Loucy (cell line): Measurements from ENCODE around the gene RBM19.
"Not testable (repeated sequence)": the region's sequence is repeated elsewhere in the genome, so short reads cannot be mapped to it uniquely, and the experiment has no call there.

ENCODE experiments used
- H2AFZ ChIP-seq: fragments of 200-600 bp; sonication (generic); 2 replicates; pipeline ENCODE4 v1.6.0; 2016; ENCODE audit warnings: antibody characterized with exemption, mild to moderate bottlenecking, low read length, moderate library complexity
- H3F3A ChIP-seq: fragments of 200-600 bp; 2 replicates; pipeline ENCODE4 v1.6.0; 2016; ENCODE audit warnings: antibody characterized with exemption, low read depth, mild to moderate bottlenecking
- H3K27me3 ChIP-seq: fragments of 200-600 bp; sonication (generic); 2 replicates; pipeline ENCODE4 v1.6.1; 2014; ENCODE audit warnings: low read length, mild to moderate bottlenecking; ENCODE audit not compliant: insufficient read depth, poor library complexity, severe bottlenecking
- H3K36me3 ChIP-seq: fragments of 200-600 bp; sonication (generic); 2 replicates; pipeline ENCODE4 v1.6.1; 2016; ENCODE audit warnings: low read length; ENCODE audit not compliant: insufficient read depth
- H3K4me1 ChIP-seq: fragments of 200-600 bp; sonication (generic); 2 replicates; pipeline ENCODE4 v1.5.1; 2014; ENCODE audit warnings: low read length, mild to moderate bottlenecking; ENCODE audit not compliant: insufficient read depth, poor library complexity, severe bottlenecking
- H3K4me2 ChIP-seq: fragments of 200-600 bp; sonication (generic); 2 replicates; pipeline ENCODE4 v1.6.0; 2014; ENCODE audit warnings: antibody characterized with exemption, low read length, low read depth, mild to moderate bottlenecking; ENCODE audit not compliant: poor library complexity, severe bottlenecking
- H3K4me3 ChIP-seq: fragments of 200-600 bp; sonication (generic); 2 replicates; pipeline ENCODE4 v1.5.1; 2014; ENCODE audit warnings: low read length, mild to moderate bottlenecking, mixed read lengths; ENCODE audit not compliant: poor library complexity, severe bottlenecking
- H3K79me2 ChIP-seq: fragments of 200-600 bp; sonication (generic); 2 replicates; pipeline ENCODE4 v1.6.1; 2014; ENCODE audit warnings: low read length; ENCODE audit not compliant: insufficient read depth
- H3K9ac ChIP-seq: fragments of 200-600 bp; sonication (generic); 2 replicates; pipeline ENCODE4 v1.6.0; 2014; ENCODE audit warnings: mild to moderate bottlenecking, low read depth, low read length, moderate library complexity; ENCODE audit not compliant: poor library complexity, severe bottlenecking
- H3K9me2 ChIP-seq: fragments of 200-600 bp; sonication (generic); replicated peaks from 2 replicates; pipeline ENCODE4 v1.6.1; 2016; ENCODE audit warnings: low read depth, low read length, mixed read lengths
- H3K9me3 ChIP-seq: fragments of 200-600 bp; sonication (generic); 2 replicates; pipeline ENCODE4 v1.6.1; 2014; ENCODE audit warnings: mild to moderate bottlenecking, antibody characterized with exemption, low read length, low read depth; ENCODE audit not compliant: insufficient read depth
- H4K20me1 ChIP-seq: fragments of 200-600 bp; sonication (generic); 2 replicates; pipeline ENCODE4 v1.6.0; 2014; ENCODE audit warnings: antibody characterized with exemption, low read length, mild to moderate bottlenecking; ENCODE audit not compliant: insufficient read depth, poor library complexity, severe bottlenecking
- EZH2phosphoT487 ChIP-seq: fragments of 200-600 bp; IDR thresholded peaks from 2 replicates; pipeline ENCODE4 v1.6.1; 2018; ENCODE audit warnings: antibody characterized with exemption, mild to moderate bottlenecking, moderate library complexity, borderline replicate concordance
- TF ChIP-seq, protein P1 (sequence below): fragments of 200-600 bp; sonication (generic); conservative IDR thresholded peaks from 2 replicates; pipeline ENCODE4 v1.5.1; 2014; ENCODE audit warnings: mild to moderate bottlenecking, antibody characterized with exemption, low read length

Gene RBM19

DNA sequence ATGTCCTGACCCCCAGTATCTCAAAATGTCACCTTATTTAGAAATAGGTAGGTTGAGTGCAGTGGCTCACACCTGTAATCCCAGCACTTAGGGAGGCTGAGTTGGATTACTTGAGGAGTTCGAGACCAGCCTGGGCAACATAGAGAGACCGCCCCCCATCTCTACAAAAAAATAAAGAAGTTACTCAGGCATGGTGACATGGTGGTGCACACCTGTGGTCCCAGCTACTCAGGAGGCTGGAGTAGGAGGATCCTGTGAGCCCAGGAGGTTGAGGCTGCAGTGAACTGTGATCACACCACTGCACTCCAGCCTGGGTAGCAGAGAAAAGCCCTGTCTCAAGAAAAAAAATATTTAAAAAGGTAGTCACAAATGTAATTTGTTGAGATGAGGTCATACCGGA is 27.9 kb upstream of the RBM19 start:
- H3K9ac ChIP-seq = no peak overlapping the region
- no peak for TF ChIP-seq EZH2phosphoT487
- TF ChIP-seq, protein P1, sequence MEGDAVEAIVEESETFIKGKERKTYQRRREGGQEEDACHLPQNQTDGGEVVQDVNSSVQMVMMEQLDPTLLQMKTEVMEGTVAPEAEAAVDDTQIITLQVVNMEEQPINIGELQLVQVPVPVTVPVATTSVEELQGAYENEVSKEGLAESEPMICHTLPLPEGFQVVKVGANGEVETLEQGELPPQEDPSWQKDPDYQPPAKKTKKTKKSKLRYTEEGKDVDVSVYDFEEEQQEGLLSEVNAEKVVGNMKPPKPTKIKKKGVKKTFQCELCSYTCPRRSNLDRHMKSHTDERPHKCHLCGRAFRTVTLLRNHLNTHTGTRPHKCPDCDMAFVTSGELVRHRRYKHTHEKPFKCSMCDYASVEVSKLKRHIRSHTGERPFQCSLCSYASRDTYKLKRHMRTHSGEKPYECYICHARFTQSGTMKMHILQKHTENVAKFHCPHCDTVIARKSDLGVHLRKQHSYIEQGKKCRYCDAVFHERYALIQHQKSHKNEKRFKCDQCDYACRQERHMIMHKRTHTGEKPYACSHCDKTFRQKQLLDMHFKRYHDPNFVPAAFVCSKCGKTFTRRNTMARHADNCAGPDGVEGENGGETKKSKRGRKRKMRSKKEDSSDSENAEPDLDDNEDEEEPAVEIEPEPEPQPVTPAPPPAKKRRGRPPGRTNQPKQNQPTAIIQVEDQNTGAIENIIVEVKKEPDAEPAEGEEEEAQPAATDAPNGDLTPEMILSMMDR = no peak
- no peaks in the 10 kb centered on the region for H3K9me2 ChIP-seq
- H3K36me3 ChIP-seq = no peaks in the 10 kb centered on the region
- H3K9me3 ChIP-seq = no peaks in the 10 kb centered on the region
- no peak overlapping the region for H3K4me3 ChIP-seq
- no peaks in the 10 kb centered on the region for H3K27me3 ChIP-seq
- H3K4me2 ChIP-seq = no peak overlapping the region
- H2AFZ ChIP-seq = no peak overlapping the region
- no peaks in the 10 kb centered on the region for H3K79me2 ChIP-seq
- H3K4me1 ChIP-seq = no peaks in the 10 kb centered on the region
- H3F3A ChIP-seq = no peaks in the 10 kb centered on the region
- H4K20me1 ChIP-seq = no peaks in the 10 kb centered on the region

DNA sequence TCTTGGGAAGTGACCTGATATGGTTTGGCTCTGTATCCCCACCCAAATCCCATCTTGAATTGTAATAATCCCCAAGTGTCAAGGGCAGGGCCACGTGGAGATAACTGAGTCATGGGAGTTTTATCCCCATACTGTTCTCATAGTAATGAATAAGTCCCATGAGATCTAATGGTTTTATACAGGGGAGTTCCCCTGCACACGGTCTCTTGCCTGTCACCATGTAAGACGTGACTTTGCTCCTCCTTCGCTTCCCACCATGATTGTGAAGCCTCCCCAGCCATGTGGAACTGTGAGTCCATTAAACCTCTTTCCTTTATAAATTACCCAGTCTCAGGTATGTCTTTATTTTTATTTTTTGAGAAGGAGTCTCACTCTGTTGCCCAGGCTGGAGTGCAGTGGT is 26.6 kb upstream of the RBM19 start:
- not testable (repeated sequence) for H3K9ac ChIP-seq, H3K4me2 ChIP-seq, H3K27me3 ChIP-seq, H4K20me1 ChIP-seq, H3K4me1 ChIP-seq, H3K9me3 ChIP-seq, H3F3A ChIP-seq, H3K36me3 ChIP-seq, H3K4me3 ChIP-seq, H3K9me2 ChIP-seq, H2AFZ ChIP-seq, H3K79me2 ChIP-seq

DNA sequence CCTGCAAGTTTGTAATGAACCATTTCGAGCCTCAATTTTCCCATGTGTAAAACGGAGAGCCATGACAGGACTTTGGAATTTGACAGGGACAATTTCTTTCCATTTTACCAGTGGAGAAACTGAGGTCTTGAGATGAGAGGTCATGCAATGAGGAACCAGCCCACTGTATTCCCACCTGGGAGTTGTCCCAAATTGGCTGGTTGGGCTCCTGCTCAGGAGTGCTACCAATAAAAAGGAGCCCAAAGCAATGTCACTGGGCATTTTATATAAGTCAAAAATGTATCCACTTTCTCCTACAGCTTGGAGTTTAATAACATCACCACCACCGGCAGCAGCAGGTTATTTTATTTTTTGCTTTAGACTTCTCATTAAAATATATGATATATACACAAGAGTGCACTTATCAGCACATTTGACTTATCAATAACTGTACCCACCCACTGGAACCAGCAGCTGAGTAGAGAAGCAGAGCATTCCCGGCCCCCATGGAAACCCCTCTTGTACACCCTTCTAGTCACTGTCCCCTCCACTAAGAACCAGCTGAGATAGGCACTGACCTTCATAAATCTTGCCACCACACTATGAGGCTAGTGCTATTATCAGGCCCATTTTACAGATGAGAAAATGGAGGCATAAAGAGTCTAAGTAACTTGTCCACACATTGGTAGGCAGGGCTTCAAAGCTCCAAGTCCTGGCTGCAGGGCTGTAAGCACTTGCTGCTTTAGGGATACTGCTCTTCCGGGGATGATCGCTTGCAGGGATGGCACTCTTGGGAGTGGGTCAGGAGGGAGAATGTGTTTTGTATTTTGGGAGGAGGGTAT is 25.3 kb upstream of the RBM19 start:
- no peak overlapping the region for H3K4me2 ChIP-seq
- H3K36me3 ChIP-seq = no peaks in the 10 kb centered on the region
- no peak overlapping the region for H3K4me3 ChIP-seq
- H3K9me2 ChIP-seq = no peaks in the 10 kb centered on the region
- H3F3A ChIP-seq = no peaks in the 10 kb centered on the region
- H3K4me1 ChIP-seq = no peaks in the 10 kb centered on the region
- no peaks in the 10 kb centered on the region for H3K79me2 ChIP-seq
- no peak overlapping the region for H3K9ac ChIP-seq
- H3K9me3 ChIP-seq = no peaks in the 10 kb centered on the region
- TF ChIP-seq, protein P1 = no peak
- TF ChIP-seq EZH2phosphoT487 = no peak
- H4K20me1 ChIP-seq = no peaks in the 10 kb centered on the region
- H3K27me3 ChIP-seq = no peaks in the 10 kb centered on the region
- no peak overlapping the region for H2AFZ ChIP-seq
